Breast epithelium (tissue), 4 donors: ENCODE results near the gene PIN1. TPM values are rescaled to one million over a fixed set of nuclear protein-coding genes. Genes with fewer than 3 reads are reported as not detected.

Experiments used
- DNase-seq, 2 donors: peaks; one replicate each; pipeline ENCODE4 v3.0.0-alpha.2; 2019; ENCODE audit warnings: low spot score in 2 of 2
- H3K27ac ChIP-seq, 2 donors: fragments of 200-600 bp; sonication (generic) in 1 of 2; one replicate each; pipeline ENCODE4 v1.5.1; 2016 to 2019; ENCODE audit warnings: mild to moderate bottlenecking in 1 of 2
- H3K27me3 ChIP-seq, 2 donors: fragments of 200-600 bp; sonication (generic) in 1 of 2; one replicate each; pipeline versions ENCODE4 v1.5.1 to v1.6.0; 2017 to 2019; ENCODE audit warnings: control low read depth in 1 of 2, mild to moderate bottlenecking in 1 of 2
- H3K36me3 ChIP-seq: fragments of 200-600 bp; one replicate; pipeline ENCODE4 v1.5.1; 2019
- H3K4me1 ChIP-seq, 2 donors: fragments of 200-600 bp; sonication (generic); one replicate each; pipeline ENCODE4 v1.5.1; 2016 to 2019; ENCODE audit warnings: control low read depth in 1 of 2
- H3K4me3 ChIP-seq, 3 donors: fragments of 200-600 bp; sonication (generic); 1 replicate in 2 of 3; 2 replicates in 1 of 3; pipeline ENCODE4 v1.5.1; 2016 to 2019; ENCODE audit warnings: mild to moderate bottlenecking in 3 of 3, moderate library complexity in 2 of 3
- H3K9me3 ChIP-seq, 2 donors: fragments of 200-600 bp; sonication (generic) in 1 of 2; one replicate each; pipeline ENCODE4 v1.5.1; 2016 to 2019; ENCODE audit warnings: control low read depth in 1 of 2
- CTCF ChIP-seq, 3 donors: fragments of 450-650 bp; IDR thresholded peaks; one replicate each; pipeline ENCODE4 v1.5.1; 2016 to 2017; ENCODE audit warnings: antibody characterized with exemption in 3 of 3, mild to moderate bottlenecking in 3 of 3, moderate library complexity in 3 of 3
- POLR2A ChIP-seq: fragments of 450-650 bp; IDR thresholded peaks from one replicate; pipeline ENCODE4 v1.6.1; 2016; ENCODE audit warnings: antibody characterized with exemption, mild to moderate bottlenecking, moderate library complexity
- POLR2AphosphoS5 ChIP-seq, 3 donors: sonication (generic); formaldehyde crosslinking; IDR thresholded peaks; one replicate each; pipeline ENCODE4 v1.6.1; 2017; ENCODE audit warnings: antibody characterized with exemption in 3 of 3
- intact Hi-C: fragments of 100-400 bp; cut with DNase I; formaldehyde crosslinking; loops from one replicate; pipeline ENCODE4 v1.15.1; 2023; ENCODE audit warnings: low total_unique reads
- total RNA-seq, 3 donors: library from RNA; depleted of rRNA; stranded (reverse); fragments of >200 nt; gene quantifications; one replicate each; pipeline ENCODE4 v1.1.0, GENCODE V29; 2016

Gene PIN1
- total RNA-seq, 3 donors from 2014 or later, result 71.3 to 114 (median 73.4) TPM

- no peak overlapping the region for H3K27ac ChIP-seq
- H3K27me3 ChIP-seq, result no peaks in the 10 kb centered on the region
- TF ChIP-seq CTCF (IDR thresholded peaks at IDR 0.05), result no peak
- TF ChIP-seq POLR2AphosphoS5 (IDR thresholded peaks at IDR 0.05), result no peak
- no peak for TF ChIP-seq POLR2A
- H3K9me3 ChIP-seq, result no peaks in the 10 kb centered on the region
- H3K4me3 ChIP-seq, result no peak overlapping the region
- DNase-seq, result no peak
- intact Hi-C loops, result no loop called here
- no peaks in the 10 kb centered on the region for H3K4me1 ChIP-seq
- H3K36me3 ChIP-seq, result no peaks in the 10 kb centered on the region
Measured at GRCh38 chr19:9857920-9858746, 23.0 kb downstream of the PIN1 start.

DNA sequence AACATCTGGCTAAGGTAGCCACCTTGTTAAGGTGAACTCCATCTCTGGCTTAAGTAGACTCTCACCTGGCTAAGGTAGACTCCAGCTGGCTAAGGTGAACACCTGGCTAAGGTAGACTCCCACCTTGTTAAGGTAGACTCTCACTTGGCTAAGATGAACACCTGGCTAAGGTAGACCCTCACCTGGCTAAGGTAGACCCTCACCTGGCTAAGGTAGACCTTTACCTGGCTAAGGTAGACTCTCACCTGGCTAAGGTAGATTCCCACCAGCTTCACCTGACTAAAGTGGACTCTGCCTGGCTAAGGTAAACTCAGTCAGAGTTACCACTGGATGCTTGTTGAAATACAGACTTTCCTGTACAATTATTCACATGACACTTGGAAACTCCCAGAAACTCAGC is 23.6 kb downstream of the PIN1 start:
- Histone ChIP-seq H3K9me3 (no peaks in the 10 kb centered on the region), H3K27ac (no peak overlapping the region), H3K4me3 (no peak overlapping the region), H3K4me1 (no peaks in the 10 kb centered on the region), H3K27me3 (no peaks in the 10 kb centered on the region), H3K36me3 (no peaks in the 10 kb centered on the region)
- intact Hi-C loops, result no loop called here
- TF ChIP-seq CTCF (IDR thresholded peaks at IDR 0.05) (no peak), POLR2A (no peak), POLR2AphosphoS5 (IDR thresholded peaks at IDR 0.05) (no peak)
- no peak for DNase-seq

- Histone ChIP-seq H3K27me3 (no peaks in the 10 kb centered on the region), H3K36me3 (no peaks in the 10 kb centered on the region), H3K27ac (no peak overlapping the region), H3K4me1 (no peaks in the 10 kb centered on the region), H3K4me3 (no peak overlapping the region), H3K9me3 (no peaks in the 10 kb centered on the region)
- DNase-seq, result no peak
- intact Hi-C loops, result no loop called here
- TF ChIP-seq POLR2A (no peak), CTCF (IDR thresholded peaks at IDR 0.05) (no peak), POLR2AphosphoS5 (IDR thresholded peaks at IDR 0.05) (no peak)
Measured at GRCh38 chr19:9860407-9860806, 25.3 kb downstream of the PIN1 start.

DNA sequence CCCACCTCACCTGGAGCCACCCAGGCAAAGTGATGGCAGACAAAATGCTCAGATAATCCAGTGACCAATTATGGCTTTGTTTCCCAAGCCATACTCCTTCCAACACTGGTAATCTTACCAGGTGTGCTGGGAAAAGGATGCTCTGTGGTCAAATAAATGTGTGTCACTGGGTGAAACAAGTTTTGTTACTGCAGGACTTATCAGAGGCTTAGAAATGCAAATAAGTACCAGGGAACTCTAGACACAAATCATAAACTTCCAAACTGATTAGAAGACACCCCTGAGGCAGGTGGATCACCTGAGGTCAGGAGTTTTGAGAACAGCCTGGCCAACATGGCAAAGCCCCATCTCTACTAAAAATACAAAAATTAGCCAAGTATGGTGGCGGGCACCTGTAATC is 26.4 kb downstream of the PIN1 start:
- Histone ChIP-seq H3K36me3 (no peaks in the 10 kb centered on the region), H3K9me3 (no peaks in the 10 kb centered on the region), H3K4me1 (no peaks in the 10 kb centered on the region), H3K27me3 (no peaks in the 10 kb centered on the region), H3K27ac (no peak overlapping the region), H3K4me3 (no peak overlapping the region)
- intact Hi-C loops, result no loop called here
- no peak for TF ChIP-seq CTCF (IDR thresholded peaks at IDR 0.05)
- no peak for TF ChIP-seq POLR2A
- no peak for TF ChIP-seq POLR2AphosphoS5 (IDR thresholded peaks at IDR 0.05)
- DNase-seq, result no peak

DNA sequence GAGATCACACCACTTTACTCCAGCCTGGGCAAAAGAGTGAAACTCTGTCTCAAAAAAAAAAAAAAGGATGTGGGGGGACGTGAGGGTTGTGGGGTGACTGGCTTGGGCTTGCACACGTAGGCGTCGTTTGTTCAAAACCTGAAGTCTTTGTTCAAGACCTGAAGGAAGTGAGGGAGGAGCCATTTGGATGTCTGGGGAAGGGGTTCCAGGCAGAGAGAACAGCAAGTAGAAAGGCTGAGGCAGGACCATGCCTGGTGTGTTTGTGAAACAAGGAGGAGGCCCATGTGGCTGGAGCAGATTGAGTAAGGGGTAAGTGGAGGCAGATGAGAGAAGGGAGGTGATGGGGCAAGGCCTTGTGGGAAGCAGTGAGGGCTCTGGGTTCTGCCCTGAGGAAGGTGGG is 27.8 kb downstream of the PIN1 start:
- Histone ChIP-seq H3K36me3 (no peaks in the 10 kb centered on the region), H3K9me3 (no peaks in the 10 kb centered on the region), H3K27me3 (no peaks in the 10 kb centered on the region), H3K4me3 (no peak overlapping the region), H3K27ac (no peak overlapping the region), H3K4me1 (no peaks in the 10 kb centered on the region)
- no peak for DNase-seq
- no peak for TF ChIP-seq POLR2AphosphoS5 (IDR thresholded peaks at IDR 0.05)
- no peak for TF ChIP-seq POLR2A
- no peak for TF ChIP-seq CTCF (IDR thresholded peaks at IDR 0.05)
- intact Hi-C loops, result no loop called here
